Caco-2 (cell line): Measurements from ENCODE around the gene JMJD8. TPM values are rescaled to one million over a fixed set of nuclear protein-coding genes. Genes with fewer than 3 reads are reported as not detected.

Experiments used
- BruUV-seq: library from RNA; stranded (reverse); fragments of 400-500 nt; replicated peaks from 2 replicates; lab custom pipeline; 2021; lab: Mats Ljungman, UMichigan
- CTCF ChIA-PET: fragments of 300-600 bp; sonication (Branson Sonifier 250); formaldehyde crosslinking; loops from one replicate; lab custom pipeline; 2022; ENCODE audit warnings: antibody characterized with exemption; lab: Charles Lee
- POLR2A ChIA-PET: fragments of 300-600 bp; sonication (Branson Sonifier 250); formaldehyde crosslinking; loops from one replicate; lab custom pipeline; 2022; ENCODE audit warnings: antibody characterized with exemption; lab: Charles Lee
- DNase-seq, 2 experiments: peaks; one replicate each; pipeline versions ENCODE4 v3.0.0 to v3.0.0-alpha.2; 2020 to 2022
- H3K27me3 ChIP-seq: replicated peaks from 2 replicates; pipeline ENCODE4 v1.6.0; 2011; ENCODE audit warnings: low read length; ENCODE audit not compliant: control insufficient read depth, insufficient read depth
- H3K36me3 ChIP-seq: 2 replicates; pipeline ENCODE4 v1.5.1; 2011; ENCODE audit warnings: low read length; ENCODE audit not compliant: control insufficient read depth, insufficient read depth
- H3K4me1 ChIP-seq: fragments of 250-450 bp; sonication (Bioruptor Pico); 2 replicates; pipeline ENCODE4 v1.5.1; 2020; ENCODE audit warnings: mild to moderate bottlenecking
- H3K4me3 ChIP-seq: 2 replicates; pipeline ENCODE4 v1.5.1; 2011; ENCODE audit warnings: low read depth, mild to moderate bottlenecking, control low read depth, low read length
- H3K9me3 ChIP-seq: fragments of 250-450 bp; sonication (Bioruptor Pico); 2 replicates; pipeline ENCODE4 v1.5.1; 2020; ENCODE audit warnings: mild to moderate bottlenecking, moderate library complexity
- H3K27ac Mint-ChIP-seq: one replicate; pipeline ENCODE4 v1.8.0; 2022; ENCODE audit warnings: mixed read lengths; ENCODE audit not compliant: unreplicated experiment
- H3K27me3 Mint-ChIP-seq: one replicate; pipeline ENCODE4 v1.8.0; 2022; ENCODE audit warnings: mixed read lengths; ENCODE audit not compliant: insufficient read depth, unreplicated experiment
- H3K36me3 Mint-ChIP-seq: one replicate; pipeline ENCODE4 v1.8.0; 2022; ENCODE audit warnings: mild to moderate bottlenecking, mixed read lengths; ENCODE audit not compliant: insufficient read depth, unreplicated experiment
- H3K4me1 Mint-ChIP-seq: one replicate; pipeline ENCODE4 v1.8.0; 2022; ENCODE audit warnings: low read depth, mixed read lengths; ENCODE audit not compliant: unreplicated experiment
- H3K4me3 Mint-ChIP-seq: one replicate; pipeline ENCODE4 v1.8.0; 2022; ENCODE audit warnings: mild to moderate bottlenecking, moderate library complexity, mixed read lengths; ENCODE audit not compliant: unreplicated experiment
- H3K9me3 Mint-ChIP-seq: one replicate; pipeline ENCODE4 v1.8.0; 2022; ENCODE audit warnings: mixed read lengths; ENCODE audit not compliant: unreplicated experiment
- intact Hi-C: fragments of 100-400 bp; cut with micrococcal nuclease; formaldehyde crosslinking; loops from one replicate; pipeline ENCODE4 v1.10.0; 2022; ENCODE audit not compliant: unreplicated experiment
- total RNA-seq: library from RNA; stranded (reverse); gene quantifications from 2 replicates; pipeline ENCODE4 v1.2.3, GENCODE V29; 2022
- TF ChIP-seq, protein P1 (sequence below), 2 experiments: fragments of 200-600 bp in 1 of 2; IDR thresholded peaks; 1 replicate in 1 of 2; 2 replicates in 1 of 2; pipeline versions ENCODE4 v1.5.1 to v1.8.0; 2011 to 2022; ENCODE audit warnings: antibody characterized with exemption in 1 of 2, control low read depth in 1 of 2, inconsistent platforms in 1 of 2, low read depth in 1 of 2, low read length in 1 of 2, mild to moderate bottlenecking in 1 of 2, moderate library complexity in 1 of 2; ENCODE audit not compliant: insufficient read depth in 1 of 2, severe bottlenecking in 1 of 2, unreplicated experiment in 1 of 2

The JMJD8 gene
- total RNA-seq, 1 experiment from 2014 or later = 52.4 TPM

DNA sequence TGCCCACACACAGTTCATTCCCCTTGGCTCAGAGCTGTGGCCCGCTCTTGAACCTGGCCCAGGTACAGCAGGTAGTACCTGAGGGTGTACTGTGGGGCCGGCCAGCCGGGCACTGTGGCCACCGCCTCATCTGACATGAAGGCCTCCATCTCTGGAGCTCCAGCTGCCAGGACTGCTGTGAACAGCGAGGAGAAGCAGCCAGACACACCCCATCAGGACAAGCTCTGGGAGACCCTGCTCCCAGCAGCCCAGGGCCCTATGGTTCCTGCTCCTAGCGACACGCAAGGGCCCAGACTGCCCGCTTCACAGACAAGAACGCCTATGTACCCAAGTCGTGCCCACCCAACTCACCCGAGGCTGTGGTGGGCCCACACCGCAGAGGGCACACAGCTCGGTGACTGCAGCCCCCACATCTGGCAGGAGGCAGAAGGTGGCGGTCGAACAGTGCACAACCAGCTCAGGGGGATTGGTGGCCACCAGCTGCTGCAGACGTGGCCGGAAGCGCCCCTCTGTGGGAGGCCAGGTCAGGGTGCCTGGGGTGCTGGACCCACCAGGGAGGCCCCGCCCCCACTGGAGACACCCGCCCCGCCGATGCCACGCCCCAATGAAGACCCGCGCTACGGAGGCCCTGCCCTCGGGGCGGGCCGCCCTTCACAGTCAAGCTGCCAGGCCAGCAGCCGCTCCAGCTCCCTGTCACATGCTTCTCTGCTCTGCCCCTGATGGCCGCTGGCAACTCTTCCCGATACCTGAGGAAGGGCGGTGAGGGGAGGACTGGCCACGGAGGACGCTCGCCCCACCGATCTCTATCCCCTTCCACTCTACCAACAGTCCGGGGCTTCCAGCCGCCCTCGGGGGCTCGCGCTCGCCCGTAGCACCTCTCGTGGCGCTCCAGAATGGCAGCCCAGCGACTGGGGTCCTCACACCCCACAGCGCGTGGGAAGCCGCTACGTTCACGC lies 5.0 kb downstream of the JMJD8 start:
- no TSS peak for BruUV-seq
- H3K36me3 Mint-ChIP-seq = peaks cover 56% of the 10 kb centered on the region
- H3K9me3 ChIP-seq = no peaks in the 10 kb centered on the region
- POLR2A ChIA-PET = interaction anchor here (0.9 kb wide), 1 partner anchor 16 kb away, joined by 5 read pairs; no protein-coding TSS in a partner anchor
- TF ChIP-seq, protein P1, sequence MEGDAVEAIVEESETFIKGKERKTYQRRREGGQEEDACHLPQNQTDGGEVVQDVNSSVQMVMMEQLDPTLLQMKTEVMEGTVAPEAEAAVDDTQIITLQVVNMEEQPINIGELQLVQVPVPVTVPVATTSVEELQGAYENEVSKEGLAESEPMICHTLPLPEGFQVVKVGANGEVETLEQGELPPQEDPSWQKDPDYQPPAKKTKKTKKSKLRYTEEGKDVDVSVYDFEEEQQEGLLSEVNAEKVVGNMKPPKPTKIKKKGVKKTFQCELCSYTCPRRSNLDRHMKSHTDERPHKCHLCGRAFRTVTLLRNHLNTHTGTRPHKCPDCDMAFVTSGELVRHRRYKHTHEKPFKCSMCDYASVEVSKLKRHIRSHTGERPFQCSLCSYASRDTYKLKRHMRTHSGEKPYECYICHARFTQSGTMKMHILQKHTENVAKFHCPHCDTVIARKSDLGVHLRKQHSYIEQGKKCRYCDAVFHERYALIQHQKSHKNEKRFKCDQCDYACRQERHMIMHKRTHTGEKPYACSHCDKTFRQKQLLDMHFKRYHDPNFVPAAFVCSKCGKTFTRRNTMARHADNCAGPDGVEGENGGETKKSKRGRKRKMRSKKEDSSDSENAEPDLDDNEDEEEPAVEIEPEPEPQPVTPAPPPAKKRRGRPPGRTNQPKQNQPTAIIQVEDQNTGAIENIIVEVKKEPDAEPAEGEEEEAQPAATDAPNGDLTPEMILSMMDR (IDR thresholded peaks at IDR 0.05; ENCODE audit: insufficient read depth in 1 of 2, low read depth in 1 of 2, low read length in 1 of 2, severe bottlenecking in 1 of 2, unreplicated experiment in 1 of 2) = no peak
- H3K27me3 ChIP-seq = no peaks in the 10 kb centered on the region
- H3K4me1 ChIP-seq = peaks cover 30% of the 10 kb centered on the region
- no peaks in the 10 kb centered on the region for H3K9me3 Mint-ChIP-seq
- H3K27me3 Mint-ChIP-seq = no peaks in the 10 kb centered on the region
- intact Hi-C loops = no loop called here
- DNase-seq = peak; percentile 77 to 78
- peak overlapping the region; percentile 67 for H3K4me3 ChIP-seq
- CTCF ChIA-PET = no interaction called here
- peak overlapping the region; percentile 79 for H3K4me3 Mint-ChIP-seq
- no peaks in the 10 kb centered on the region for H3K4me1 Mint-ChIP-seq
- 0 out of 2 replicates have a peak, but pooled peaks cover 4% of the 10 kb centered on the region for H3K36me3 ChIP-seq
- H3K27ac Mint-ChIP-seq = peak overlapping the region; percentile 72

DNA sequence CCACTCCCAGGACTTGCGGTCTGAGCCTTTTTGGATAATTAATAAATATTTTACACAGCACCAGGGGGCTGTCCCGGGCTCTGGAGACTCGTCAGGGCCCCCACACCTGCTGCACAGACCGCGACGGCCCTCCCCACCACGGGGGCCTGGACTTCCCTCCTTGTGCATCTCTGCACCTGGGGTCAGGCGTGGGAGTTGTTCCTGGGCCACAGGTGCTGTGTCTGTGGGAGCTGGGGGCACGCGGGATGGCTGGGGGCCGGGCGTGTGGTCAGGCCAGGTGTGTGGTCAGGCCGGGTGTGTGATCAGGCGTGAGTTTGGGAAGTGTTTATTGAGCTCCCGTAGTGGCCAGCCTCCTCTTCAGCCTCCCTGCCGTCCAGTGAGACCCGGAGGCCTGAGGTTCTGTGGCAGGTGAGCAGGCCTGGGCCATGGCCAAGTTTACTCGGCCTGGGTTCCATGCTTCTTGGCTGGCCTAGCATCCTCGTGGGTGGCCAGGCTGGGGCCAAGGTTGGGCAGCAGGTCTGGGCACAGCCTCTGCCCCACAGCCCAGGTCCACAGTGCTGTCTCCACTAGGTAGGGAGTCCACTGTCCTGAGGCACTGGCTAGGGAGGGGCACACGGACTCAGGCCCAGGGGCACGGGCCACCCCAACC lies 5.8 kb downstream of the JMJD8 start:
- Mint-ChIP-seq H3K4me1 (no peaks in the 10 kb centered on the region), H3K4me3 (no peak overlapping the region), H3K27me3 (no peaks in the 10 kb centered on the region), H3K9me3 (no peaks in the 10 kb centered on the region), H3K36me3 (peaks cover 54% of the 10 kb centered on the region), H3K27ac (no peak overlapping the region)
- intact Hi-C loops = no loop called here
- peaks cover 4% of the 10 kb centered on the region; the same call in 1 of the 2 replicates for H3K36me3 ChIP-seq
- ChIA-PET POLR2A (interaction anchor here (0.9 kb wide), 1 partner anchor 17 kb away, joined by 5 read pairs; no protein-coding TSS in a partner anchor), CTCF (no interaction called here)
- TF ChIP-seq, protein P1 (IDR thresholded peaks at IDR 0.05; ENCODE audit: insufficient read depth in 1 of 2, low read depth in 1 of 2, low read length in 1 of 2, severe bottlenecking in 1 of 2, unreplicated experiment in 1 of 2) = no peak
- no peaks in the 10 kb centered on the region for H3K9me3 ChIP-seq
- H3K4me3 ChIP-seq = no peak overlapping the region
- no peaks in the 10 kb centered on the region for H3K27me3 ChIP-seq
- no peak for DNase-seq
- H3K4me1 ChIP-seq = peaks cover 29% of the 10 kb centered on the region
- BruUV-seq = no TSS peak
